IPS-18c (cell line): ENCODE results near the gene SDHA.
A peak's percentile ranks its signal among the peaks of the same experiment; 100 is the strongest.
"Not testable (repeated sequence)": the region's sequence is repeated elsewhere in the genome, so short reads cannot be mapped to it uniquely, and the experiment has no call there.

ENCODE experiments used
- H3K4me3 ChIP-seq: 2 replicates; pipeline ENCODE4 v1.7.0; 2013; ENCODE audit warnings: low read depth, mild to moderate bottlenecking, low read length, moderate library complexity; ENCODE audit not compliant: insufficient read depth
- H3K9me3 ChIP-seq: one replicate; pipeline ENCODE4 v1.6.1; 2013; ENCODE audit warnings: mild to moderate bottlenecking, low read length, moderate library complexity; ENCODE audit not compliant: control insufficient read depth, insufficient read depth

Gene SDHA

GRCh38 chr5:204966-205670 lies 13.0 kb upstream of the SDHA start:
- H3K4me3 ChIP-seq: no peak overlapping the region

GRCh38 chr5:206406-206805 lies 11.7 kb upstream of the SDHA start:
- H3K9me3 ChIP-seq: no peaks in the 10 kb centered on the region
- H3K4me3 ChIP-seq: no peak overlapping the region

More at GRCh38 chr5:204966-205670, 13.0 kb upstream of the SDHA start:
- no peaks in the 10 kb centered on the region for H3K9me3 ChIP-seq

GRCh38 chr5:206927-207536 lies 11.1 kb upstream of the SDHA start:
- no peaks in the 10 kb centered on the region for H3K9me3 ChIP-seq
- no peak overlapping the region for H3K4me3 ChIP-seq

GRCh38 chr5:207599-207998 lies 10.5 kb upstream of the SDHA start:
- Histone ChIP-seq H3K4me3 (no peak overlapping the region), H3K9me3 (no peaks in the 10 kb centered on the region)

GRCh38 chr5:208449-209114 lies 9.5 kb upstream of the SDHA start:
- no peak overlapping the region for H3K4me3 ChIP-seq
- no peaks in the 10 kb centered on the region for H3K9me3 ChIP-seq

DNA sequence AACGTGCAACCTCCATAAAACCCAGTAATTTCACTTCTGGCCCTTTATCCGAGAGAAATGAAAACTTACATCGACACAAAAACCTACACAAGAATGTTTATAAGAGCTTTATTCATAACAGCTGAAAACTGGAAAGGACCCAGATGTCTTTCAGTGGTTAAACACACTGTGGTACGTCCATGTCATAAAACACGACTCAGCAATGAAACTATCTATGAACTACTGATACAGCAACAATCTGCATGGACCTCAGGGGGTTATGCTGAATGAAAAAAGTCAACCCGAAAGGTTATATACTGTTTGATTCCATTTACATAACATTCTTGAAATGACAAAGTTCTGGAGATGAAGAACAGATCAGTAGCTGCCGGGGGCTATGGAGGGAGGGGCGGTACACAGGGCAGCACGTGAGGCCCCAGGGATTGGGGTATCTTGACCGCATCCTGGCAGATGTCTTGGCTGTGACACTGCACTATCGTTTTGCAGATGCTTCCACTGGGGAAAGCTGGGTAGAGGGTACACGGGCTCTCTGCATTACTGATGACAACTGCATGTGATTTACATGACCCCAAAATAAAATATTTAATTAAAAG lies 4.2 kb upstream of the SDHA start:
- no peak overlapping the region for H3K4me3 ChIP-seq
- H3K9me3 ChIP-seq: no peaks in the 10 kb centered on the region

DNA sequence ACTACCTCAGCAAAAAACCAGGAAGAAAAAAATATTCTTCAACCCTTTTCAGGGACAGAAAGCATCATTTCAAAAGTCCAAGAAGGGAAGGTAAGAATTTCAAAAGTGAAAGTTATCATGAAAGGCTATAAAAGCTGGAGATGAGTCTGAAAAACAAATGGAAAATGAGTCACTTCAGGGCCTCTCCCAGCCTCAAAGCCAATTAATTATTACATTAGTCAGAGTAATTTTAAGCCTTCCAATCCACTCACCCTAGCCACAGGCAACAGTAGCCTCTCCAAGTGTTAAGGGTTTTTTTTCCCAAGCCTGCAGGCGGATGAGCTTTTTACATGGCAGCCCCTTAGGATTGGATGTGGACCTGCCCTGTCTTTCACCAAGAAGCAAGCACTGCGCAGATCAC lies 2.9 kb upstream of the SDHA start:
- H3K4me3 ChIP-seq, H3K9me3 ChIP-seq: not testable (repeated sequence)

DNA sequence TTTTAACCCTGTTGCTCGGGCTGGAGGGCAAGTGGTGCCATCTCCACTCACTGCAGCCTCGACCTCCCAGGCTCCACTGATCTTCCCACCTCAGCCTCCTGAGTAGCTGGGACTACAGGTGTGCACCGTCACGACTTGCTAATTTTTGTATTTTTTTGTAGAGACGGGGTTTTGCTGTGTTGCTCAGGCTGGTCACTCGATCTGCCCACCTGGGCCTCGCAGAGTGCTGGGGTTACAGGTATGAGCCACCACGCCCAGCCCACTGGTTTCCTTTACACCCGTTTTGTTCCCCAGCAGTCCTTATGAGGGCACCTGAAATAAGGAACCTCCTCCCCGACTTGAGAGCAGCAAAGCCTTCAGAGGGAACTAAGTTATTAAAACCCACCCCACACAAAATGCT lies 2.0 kb upstream of the SDHA start:
- H3K9me3 ChIP-seq, H3K4me3 ChIP-seq: not testable (repeated sequence)

- H3K4me3 ChIP-seq: peak overlapping the region; percentile 85
- no peaks in the 10 kb centered on the region for H3K9me3 ChIP-seq
These were observed 554 bp downstream of the SDHA start for GRCh38 chr5:218457-219291.

- Histone ChIP-seq H3K4me3 (peak overlapping the region; percentile 85), H3K9me3 (no peaks in the 10 kb centered on the region)
These were observed 1.3 kb downstream of the SDHA start for GRCh38 chr5:219460-219863.

DNA sequence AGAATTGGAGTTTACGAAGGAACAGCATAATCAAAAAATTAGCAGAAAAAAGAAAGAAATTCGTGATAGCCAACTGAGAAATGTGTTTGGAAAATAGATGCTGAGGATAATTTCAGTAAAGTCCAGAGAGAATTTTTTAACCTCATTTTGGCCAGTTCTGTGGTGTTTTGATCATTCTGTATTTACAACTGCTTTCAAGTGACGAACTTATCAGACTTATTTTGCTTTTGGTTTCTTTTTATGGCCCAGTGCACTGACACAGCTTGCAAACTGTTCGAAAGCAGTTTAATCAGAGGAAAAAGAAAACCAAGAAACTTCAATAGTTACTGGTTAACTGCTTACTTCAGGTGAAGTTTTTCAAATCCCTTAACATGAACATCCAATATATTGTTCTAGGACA lies 1.9 kb downstream of the SDHA start:
- Histone ChIP-seq H3K4me3 (no peak overlapping the region), H3K9me3 (no peaks in the 10 kb centered on the region)

- not testable (repeated sequence) for H3K9me3 ChIP-seq, H3K4me3 ChIP-seq
These were observed 5.0 kb downstream of the SDHA start for GRCh38 chr5:222951-223715.

DNA sequence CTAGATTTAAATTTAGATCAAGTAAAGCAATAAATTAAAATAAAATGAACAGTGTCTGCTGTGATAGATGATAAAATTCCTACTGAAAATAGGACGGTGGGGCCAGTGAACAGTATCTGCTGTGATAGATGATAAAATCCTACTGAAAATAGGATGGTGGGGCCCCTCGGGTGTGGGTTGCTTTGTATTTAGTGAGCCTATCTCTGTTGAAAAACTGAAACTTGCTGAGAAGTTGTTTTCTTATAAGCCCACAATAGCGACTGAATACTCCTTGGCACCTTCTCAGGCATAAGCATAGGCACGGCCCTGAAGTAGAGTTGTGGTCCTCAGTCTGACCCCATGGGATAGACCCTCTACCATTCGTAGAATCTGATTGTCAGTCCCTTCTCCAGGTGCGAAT lies 5.7 kb downstream of the SDHA start:
- Histone ChIP-seq H3K9me3 (no peaks in the 10 kb centered on the region), H3K4me3 (no peak overlapping the region)

- Histone ChIP-seq H3K9me3 (no peaks in the 10 kb centered on the region), H3K4me3 (no peak overlapping the region)
These were observed 7.2 kb downstream of the SDHA start for GRCh38 chr5:225334-225733.

DNA sequence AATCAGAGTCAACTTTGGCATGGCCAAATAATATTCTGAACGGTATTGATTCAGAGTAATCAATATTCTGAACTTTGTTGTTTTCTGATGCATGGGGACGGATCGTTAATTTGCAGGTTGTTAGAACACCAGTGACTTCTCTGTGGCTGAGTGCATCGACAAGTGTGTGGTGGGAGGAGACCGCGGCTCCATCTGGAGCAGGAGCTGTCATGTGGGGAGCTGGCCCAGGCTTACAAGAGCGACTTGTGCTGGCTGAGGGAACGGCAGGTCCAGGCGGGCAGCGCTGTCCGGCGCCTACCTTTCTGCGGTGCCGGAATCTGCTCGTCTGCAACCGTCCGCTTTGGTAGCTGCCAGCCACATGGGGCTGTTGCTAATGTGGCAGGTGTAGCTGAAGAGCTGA lies 9.3 kb downstream of the SDHA start:
- not testable (repeated sequence) for H3K9me3 ChIP-seq, H3K4me3 ChIP-seq

DNA sequence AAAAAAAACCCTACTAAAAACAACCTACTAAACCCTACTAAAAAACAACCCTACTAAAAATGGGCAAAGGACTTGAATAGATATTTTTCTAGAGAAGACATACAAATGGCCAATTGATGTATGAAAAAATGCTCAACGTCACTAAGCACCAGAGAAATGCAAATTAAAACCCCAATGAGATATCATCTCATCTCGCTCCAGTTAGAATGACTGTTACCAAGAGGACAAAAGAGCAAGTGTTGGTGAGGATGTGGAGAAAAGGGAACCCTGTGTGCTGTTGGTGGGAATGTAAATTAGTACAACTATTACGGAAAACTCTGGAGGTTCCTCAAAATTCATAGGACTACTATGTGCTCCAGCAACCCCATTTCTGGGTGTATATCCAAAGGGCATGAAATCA lies 10.8 kb downstream of the SDHA start:
- H3K4me3 ChIP-seq: no peak overlapping the region
- H3K9me3 ChIP-seq: no peaks in the 10 kb centered on the region

- Histone ChIP-seq H3K9me3 (no peaks in the 10 kb centered on the region), H3K4me3 (no peak overlapping the region)
These were observed 12.6 kb downstream of the SDHA start for GRCh38 chr5:230711-231110.
